NCI-H345 treated with DMSO at 0.1 percent for 48 hours (cell line): ENCODE measurements around the gene OPRL1.

Source experiments
- DNase-seq: peaks from one replicate; lab custom pipeline; 2025; ENCODE audit not compliant: unreplicated experiment; lab: John Stamatoyannopoulos, UW

The OPRL1 gene

GRCh38 chr20:64101731-64102621 is 22.1 kb downstream of the OPRL1 start:
- peak; percentile 42 for DNase-seq

- peak; percentile 67 for DNase-seq
These were observed 22.9 kb downstream of the OPRL1 start for GRCh38 chr20:64102647-64103354.

- DNase-seq: no peak
These were observed 24.2 kb downstream of the OPRL1 start for GRCh38 chr20:64103871-64104666.

- no peak for DNase-seq
These were observed 25.0 kb downstream of the OPRL1 start for GRCh38 chr20:64104667-64105451.

GRCh38 chr20:64105846-64106434 is 26.1 kb downstream of the OPRL1 start:
- DNase-seq: no peak

GRCh38 chr20:64106435-64106961 is 26.6 kb downstream of the OPRL1 start:
- no peak for DNase-seq

GRCh38 chr20:64106981-64107735 is 27.3 kb downstream of the OPRL1 start, which contains the start of gene NPBWR2:
NPBWR2 (minus strand) TSS chr20:64107565; CDS start chr20:64106831, 734 bp downstream.
- no peak for DNase-seq

GRCh38 chr20:64107736-64108457 is 28.0 kb downstream of the OPRL1 start:
- no peak for DNase-seq

GRCh38 chr20:64108731-64109681 is 29.1 kb downstream of the OPRL1 start:
- DNase-seq: no peak

GRCh38 chr20:64109831-64110391 is 30.0 kb downstream of the OPRL1 start:
- no peak for DNase-seq

GRCh38 chr20:64110411-64111068 is 30.7 kb downstream of the OPRL1 start:
- no peak for DNase-seq

- DNase-seq: no peak
These were observed 32.2 kb downstream of the OPRL1 start for GRCh38 chr20:64111841-64112641.

- no peak for DNase-seq
These were observed 33.0 kb downstream of the OPRL1 start for GRCh38 chr20:64112691-64113443.

- no peak for DNase-seq
These were observed 33.5 kb downstream of the OPRL1 start for GRCh38 chr20:64113444-64113775.

- no peak for DNase-seq
These were observed 34.0 kb downstream of the OPRL1 start for GRCh38 chr20:64113796-64114355.
